Neural progenitor cell (in vitro differentiated cells): ENCODE measurements around the gene SNX7. TPM values are rescaled to one million over a fixed set of nuclear protein-coding genes. Genes with fewer than 3 reads are reported as not detected.

ENCODE experiments used
- DNase-seq: peaks from one replicate; pipeline ENCODE4 v3.0.0-alpha.2; 2016; ENCODE audit warnings: low spot score
- H2AFZ ChIP-seq: fragments of 200-600 bp; sonication (generic); replicated peaks from 2 replicates; pipeline ENCODE4 v1.6.1; 2016; ENCODE audit warnings: antibody characterized with exemption
- H3F3A ChIP-seq: fragments of 200-600 bp; sonication (generic); 2 replicates; pipeline ENCODE4 v1.6.1; 2016; ENCODE audit warnings: antibody characterized with exemption, low read depth
- H3K27ac ChIP-seq: fragments of 200-600 bp; sonication (generic); 2 replicates; pipeline ENCODE4 v1.5.1; 2016; ENCODE audit warnings: mild to moderate bottlenecking
- H3K27me3 ChIP-seq: fragments of 200-600 bp; sonication (generic); 2 replicates; pipeline ENCODE4 v1.6.1; 2016; ENCODE audit warnings: mild to moderate bottlenecking, moderate library complexity
- H3K36me3 ChIP-seq: fragments of 200-600 bp; sonication (generic); 2 replicates; pipeline ENCODE4 v1.5.1; 2016
- H3K4me1 ChIP-seq: fragments of 200-600 bp; sonication (generic); 2 replicates; pipeline ENCODE4 v1.6.1; 2016; ENCODE audit warnings: mixed run types
- H3K4me2 ChIP-seq: fragments of 200-600 bp; sonication (generic); 2 replicates; pipeline ENCODE4 v1.6.1; 2016
- H3K4me3 ChIP-seq: fragments of 200-600 bp; sonication (generic); 2 replicates; pipeline ENCODE4 v1.5.1; 2016
- H3K79me2 ChIP-seq: fragments of 200-600 bp; sonication (generic); 2 replicates; pipeline ENCODE4 v1.6.1; 2016; ENCODE audit warnings: low read depth
- H3K9ac ChIP-seq: fragments of 200-600 bp; sonication (generic); 2 replicates; pipeline ENCODE4 v1.6.1; 2016
- H3K9me3 ChIP-seq: fragments of 200-600 bp; sonication (generic); 2 replicates; pipeline ENCODE4 v1.5.1; 2016; ENCODE audit warnings: low read depth
- H4K20me1 ChIP-seq: fragments of 200-600 bp; sonication (generic); 2 replicates; pipeline ENCODE4 v1.6.1; 2016; ENCODE audit warnings: low read depth
- H3K27ac Mint-ChIP-seq: 3 replicates; pipeline ENCODE4 v1.8.0; 2021; ENCODE audit warnings: mixed read lengths
- H3K27me3 Mint-ChIP-seq: 2 replicates; pipeline ENCODE4 v1.8.0; 2022; ENCODE audit warnings: low read depth, mild to moderate bottlenecking, inconsistent platforms, moderate library complexity, mixed read lengths; ENCODE audit not compliant: insufficient read depth
- H3K36me3 Mint-ChIP-seq: 3 replicates; pipeline ENCODE4 v1.8.0; 2021; ENCODE audit warnings: mixed read lengths
- H3K4me1 Mint-ChIP-seq: 3 replicates; pipeline ENCODE4 v1.8.0; 2021; ENCODE audit warnings: mixed read lengths
- H3K4me3 Mint-ChIP-seq: 3 replicates; pipeline ENCODE4 v1.8.0; 2021; ENCODE audit warnings: mild to moderate bottlenecking, moderate library complexity, mixed read lengths
- H3K9me3 Mint-ChIP-seq: 3 replicates; pipeline ENCODE4 v1.8.0; 2020; ENCODE audit warnings: mixed read lengths
- CTCF ChIP-seq: fragments of 200-600 bp; sonication (generic); IDR thresholded peaks from 2 replicates; pipeline ENCODE4 v1.5.1; 2017; ENCODE audit warnings: antibody characterized with exemption, mild to moderate bottlenecking
- EZH2 ChIP-seq: fragments of 200-600 bp; sonication (generic); IDR thresholded peaks from 2 replicates; pipeline ENCODE4 v1.6.1; 2017; ENCODE audit warnings: antibody characterized with exemption, mild to moderate bottlenecking, moderate library complexity
- EZH2phosphoT487 ChIP-seq: fragments of 200-600 bp; sonication (generic); IDR thresholded peaks from 2 replicates; pipeline ENCODE4 v1.6.1; 2017; ENCODE audit warnings: antibody characterized with exemption
- total RNA-seq: library from RNA; depleted of rRNA; stranded (reverse); fragments of >200 nt; gene quantifications from 2 replicates; pipeline ENCODE4 v1.2.3, GENCODE V29; 2015; ENCODE audit warnings: low replicate concordance

Gene SNX7
- total RNA-seq, 1 donor from 2014 or later: 46.7 TPM

DNA sequence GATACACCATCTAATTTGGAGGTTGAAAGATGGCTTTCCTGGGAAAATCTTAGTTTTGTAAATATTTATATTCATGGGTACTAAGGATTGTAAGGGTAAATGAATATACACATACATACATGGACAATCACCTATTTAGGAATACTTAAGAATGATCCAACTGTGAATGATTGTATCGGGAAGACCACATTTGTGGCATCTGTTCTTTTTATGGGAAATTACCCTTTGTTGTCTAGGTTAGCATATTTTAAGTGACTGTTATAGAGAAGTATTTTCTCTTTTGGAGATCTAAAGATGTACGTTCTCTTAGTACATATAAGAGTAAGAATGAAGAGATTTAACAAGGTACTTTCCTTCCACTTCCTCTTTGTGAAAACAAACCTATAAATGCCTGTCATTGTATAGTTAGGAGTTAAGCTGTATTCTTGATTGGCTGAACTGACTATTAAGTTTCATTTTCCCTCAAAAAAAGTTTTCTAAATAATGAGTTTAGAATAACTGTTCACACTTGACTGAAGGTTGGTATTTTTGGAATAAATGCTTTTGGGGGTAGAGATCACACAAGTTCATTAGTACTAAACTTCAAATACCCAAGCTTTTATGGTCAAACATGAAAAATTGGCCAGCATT, 26.7 kb downstream of the SNX7 start:
- H4K20me1 ChIP-seq: no peaks in the 10 kb centered on the region
- H3K79me2 ChIP-seq: no peaks in the 10 kb centered on the region
- H3K27ac Mint-ChIP-seq: no peak overlapping the region
- no peaks in the 10 kb centered on the region for H3K9me3 ChIP-seq
- peaks cover 2% of the 10 kb centered on the region for H3K36me3 Mint-ChIP-seq
- no peaks in the 10 kb centered on the region for H3K4me1 ChIP-seq
- no peaks in the 10 kb centered on the region for H3K4me1 Mint-ChIP-seq
- H3F3A ChIP-seq: no peaks in the 10 kb centered on the region
- no peak for TF ChIP-seq EZH2
- no peak for TF ChIP-seq CTCF
- no peak for TF ChIP-seq EZH2phosphoT487
- no peak overlapping the region for H3K9ac ChIP-seq
- no peak overlapping the region for H3K4me2 ChIP-seq
- no peaks in the 10 kb centered on the region for H3K36me3 ChIP-seq
- no peak overlapping the region for H3K4me3 Mint-ChIP-seq
- H3K4me3 ChIP-seq: no peak overlapping the region
- no peak for DNase-seq
- no peak overlapping the region for H3K27ac ChIP-seq
- H3K9me3 Mint-ChIP-seq: no peaks in the 10 kb centered on the region
- H3K27me3 Mint-ChIP-seq: no peaks in the 10 kb centered on the region
- no peaks in the 10 kb centered on the region for H3K27me3 ChIP-seq
- no peak overlapping the region for H2AFZ ChIP-seq

DNA sequence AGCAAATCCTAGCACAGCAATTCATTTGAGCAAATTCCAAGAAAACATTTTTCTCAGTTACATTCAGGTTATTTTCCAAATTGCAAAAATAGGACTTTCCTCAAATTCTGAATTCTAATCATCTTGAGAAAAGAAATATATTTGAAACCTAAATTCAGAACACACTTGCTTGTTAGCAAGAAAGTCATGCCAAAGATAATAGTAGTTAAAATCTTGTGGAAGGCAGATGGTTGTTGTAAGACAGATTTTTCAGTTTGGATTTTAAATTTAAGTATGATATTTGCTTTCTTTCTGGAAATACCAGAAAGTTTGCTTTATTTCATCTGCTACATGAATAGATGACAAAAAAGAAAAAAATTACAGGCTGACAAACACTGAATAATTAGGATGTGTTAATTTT, 29.1 kb downstream of the SNX7 start:
- Histone ChIP-seq H3K27ac (no peak overlapping the region), H4K20me1 (no peaks in the 10 kb centered on the region), H3K27me3 (no peaks in the 10 kb centered on the region), H2AFZ (no peak overlapping the region), H3K9me3 (no peaks in the 10 kb centered on the region), H3K4me1 (no peaks in the 10 kb centered on the region), H3K79me2 (no peaks in the 10 kb centered on the region), H3K9ac (no peak overlapping the region), H3F3A (no peaks in the 10 kb centered on the region), H3K36me3 (no peaks in the 10 kb centered on the region), H3K4me2 (no peak overlapping the region), H3K4me3 (no peak overlapping the region)
- no peak for DNase-seq
- Mint-ChIP-seq H3K4me1 (no peaks in the 10 kb centered on the region), H3K4me3 (no peak overlapping the region), H3K36me3 (no peaks in the 10 kb centered on the region), H3K27me3 (no peaks in the 10 kb centered on the region), H3K27ac (no peak overlapping the region), H3K9me3 (no peaks in the 10 kb centered on the region)
- TF ChIP-seq EZH2 (no peak), CTCF (no peak), EZH2phosphoT487 (no peak)

DNA sequence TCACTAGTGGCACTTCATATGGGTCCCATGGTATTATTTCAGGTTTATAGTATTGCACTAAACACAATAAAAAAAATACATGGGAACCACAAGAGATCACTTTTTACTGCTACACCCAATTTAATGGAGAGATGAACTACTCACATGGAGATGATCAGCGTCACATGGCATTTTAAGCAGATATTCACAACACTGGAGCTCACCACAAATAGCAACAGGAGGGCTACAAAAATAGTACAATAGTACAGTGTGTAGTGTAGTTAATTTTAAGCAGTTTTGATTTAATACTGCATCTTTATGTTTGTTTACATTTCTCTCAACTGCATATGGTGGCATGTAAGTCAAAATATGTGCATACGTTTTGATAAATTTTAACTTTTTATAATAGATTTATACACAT, 31.0 kb downstream of the SNX7 start:
- H3K27ac ChIP-seq: no peak overlapping the region
- no peaks in the 10 kb centered on the region for H4K20me1 ChIP-seq
- Mint-ChIP-seq H3K4me1 (no peaks in the 10 kb centered on the region), H3K4me3 (no peak overlapping the region), H3K27ac (no peak overlapping the region), H3K36me3 (no peaks in the 10 kb centered on the region), H3K9me3 (no peaks in the 10 kb centered on the region), H3K27me3 (no peaks in the 10 kb centered on the region)
- no peak overlapping the region for H3K4me2 ChIP-seq
- H3K9ac ChIP-seq: no peak overlapping the region
- peaks cover 5% of the 10 kb centered on the region for H3K36me3 ChIP-seq
- DNase-seq: no peak
- no peaks in the 10 kb centered on the region for H3K9me3 ChIP-seq
- H2AFZ ChIP-seq: no peak overlapping the region
- TF ChIP-seq CTCF: no peak
- no peak for TF ChIP-seq EZH2
- TF ChIP-seq EZH2phosphoT487: no peak
- H3F3A ChIP-seq: no peaks in the 10 kb centered on the region
- H3K4me1 ChIP-seq: no peaks in the 10 kb centered on the region
- no peak overlapping the region for H3K4me3 ChIP-seq
- no peaks in the 10 kb centered on the region for H3K27me3 ChIP-seq
- H3K79me2 ChIP-seq: no peaks in the 10 kb centered on the region
